ENCODE results near the gene SMYD3. TPM values are rescaled to one million over a fixed set of nuclear protein-coding genes. Genes with fewer than 3 reads are reported as not detected.
A peak's percentile ranks its signal among the peaks of the same experiment; 100 is the strongest.
"Not testable (repeated sequence)": the region's sequence is repeated elsewhere in the genome, so short reads cannot be mapped to it uniquely, and the experiment has no call there.

The SMYD3 gene
- total and polyA plus RNA-seq, 8 donors, result 20.4 to 35.1 (median 24.3) TPM

DNA sequence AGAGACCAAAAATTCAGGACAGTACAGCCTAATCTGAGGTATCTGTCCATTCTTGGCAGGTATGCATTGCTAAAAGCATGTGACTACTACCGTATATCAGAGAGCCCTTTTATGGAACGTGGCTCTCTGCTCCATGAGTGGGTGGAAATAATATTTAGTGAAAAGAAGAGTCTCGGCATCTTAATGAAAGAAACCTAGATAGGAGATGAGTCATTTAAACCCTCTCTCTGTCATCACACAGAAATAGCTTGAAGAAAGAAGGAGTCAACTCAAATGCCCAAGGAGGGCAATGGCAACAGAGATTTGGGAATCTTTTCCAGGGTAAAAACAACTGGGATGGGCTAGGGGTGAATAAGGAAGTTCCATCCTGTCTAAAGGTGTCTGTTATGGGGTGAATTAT lies 528.2 kb downstream of the SMYD3 start:
- Histone ChIP-seq H3K4me1 (no peaks in the 10 kb centered on the region), H3K9me3 (no peaks in the 10 kb centered on the region), H3K27me3 (no peaks in the 10 kb centered on the region), H3K27ac (no peak overlapping the region), H3K4me3 (no peak overlapping the region), H3K36me3 (no peaks in the 10 kb centered on the region)
- TF ChIP-seq, protein P1, sequence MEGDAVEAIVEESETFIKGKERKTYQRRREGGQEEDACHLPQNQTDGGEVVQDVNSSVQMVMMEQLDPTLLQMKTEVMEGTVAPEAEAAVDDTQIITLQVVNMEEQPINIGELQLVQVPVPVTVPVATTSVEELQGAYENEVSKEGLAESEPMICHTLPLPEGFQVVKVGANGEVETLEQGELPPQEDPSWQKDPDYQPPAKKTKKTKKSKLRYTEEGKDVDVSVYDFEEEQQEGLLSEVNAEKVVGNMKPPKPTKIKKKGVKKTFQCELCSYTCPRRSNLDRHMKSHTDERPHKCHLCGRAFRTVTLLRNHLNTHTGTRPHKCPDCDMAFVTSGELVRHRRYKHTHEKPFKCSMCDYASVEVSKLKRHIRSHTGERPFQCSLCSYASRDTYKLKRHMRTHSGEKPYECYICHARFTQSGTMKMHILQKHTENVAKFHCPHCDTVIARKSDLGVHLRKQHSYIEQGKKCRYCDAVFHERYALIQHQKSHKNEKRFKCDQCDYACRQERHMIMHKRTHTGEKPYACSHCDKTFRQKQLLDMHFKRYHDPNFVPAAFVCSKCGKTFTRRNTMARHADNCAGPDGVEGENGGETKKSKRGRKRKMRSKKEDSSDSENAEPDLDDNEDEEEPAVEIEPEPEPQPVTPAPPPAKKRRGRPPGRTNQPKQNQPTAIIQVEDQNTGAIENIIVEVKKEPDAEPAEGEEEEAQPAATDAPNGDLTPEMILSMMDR (IDR thresholded peaks at IDR 0.05), result no peak
- intact Hi-C loops (cut with DNase I), result no loop called here
- ATAC-seq (no peak), DNase-seq (no peak)

DNA sequence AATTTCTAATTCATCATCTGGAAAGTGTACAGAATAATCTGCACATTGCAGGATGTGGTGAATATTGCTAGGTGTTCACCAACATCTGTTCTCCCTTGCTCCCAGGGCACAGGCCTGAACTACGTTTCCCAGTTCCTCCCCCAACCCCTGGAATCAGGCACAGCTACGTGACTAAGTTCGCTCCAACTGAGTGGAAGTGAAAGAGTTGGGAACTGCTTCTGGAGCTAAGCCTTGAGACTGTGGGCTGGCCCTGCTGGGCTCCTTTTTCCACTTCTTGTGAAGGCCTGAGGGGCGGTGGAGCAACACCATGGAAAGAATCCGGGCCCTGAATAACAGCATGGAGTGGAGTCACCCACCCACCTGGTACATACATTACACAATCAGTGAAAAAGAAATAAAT lies 534.6 kb downstream of the SMYD3 start:
- Histone ChIP-seq H3K36me3 (no peaks in the 10 kb centered on the region), H3K9me3 (no peaks in the 10 kb centered on the region), H3K27me3 (no peaks in the 10 kb centered on the region), H3K27ac (no peak overlapping the region), H3K4me1 (no peaks in the 10 kb centered on the region), H3K4me3 (no peak overlapping the region)
- TF ChIP-seq, protein P1 (IDR thresholded peaks at IDR 0.05), result no peak
- intact Hi-C loops (cut with DNase I), result no loop called here
- DNase-seq (no peak), ATAC-seq (no peak)

DNA sequence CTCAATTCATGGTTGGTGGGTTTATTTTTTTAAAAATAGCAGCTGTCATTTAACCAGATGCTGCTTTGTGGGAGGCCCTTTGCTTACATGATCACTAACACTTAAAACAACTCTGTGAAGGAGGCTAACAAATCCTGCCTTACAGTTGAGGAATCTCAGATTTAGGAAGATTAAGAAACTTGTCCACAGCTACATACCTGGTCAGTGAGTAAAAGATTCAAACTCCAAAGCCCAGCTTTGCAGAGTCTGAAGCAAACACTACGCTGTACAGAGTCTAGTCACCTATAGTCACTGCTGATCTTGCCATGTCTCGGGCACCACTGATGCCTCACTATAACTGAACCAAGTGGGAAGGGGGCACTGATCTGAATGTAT lies 535.4 kb downstream of the SMYD3 start:
- H3K4me1 ChIP-seq, result no peaks in the 10 kb centered on the region
- ATAC-seq, result no peak
- no peaks in the 10 kb centered on the region for H3K9me3 ChIP-seq
- no peak overlapping the region for H3K4me3 ChIP-seq
- no peak for DNase-seq
- no peak overlapping the region for H3K27ac ChIP-seq
- TF ChIP-seq, protein P1 (IDR thresholded peaks at IDR 0.05), result no peak
- no peaks in the 10 kb centered on the region for H3K36me3 ChIP-seq
- intact Hi-C loops (cut with DNase I), result no loop called here
- no peaks in the 10 kb centered on the region for H3K27me3 ChIP-seq

DNA sequence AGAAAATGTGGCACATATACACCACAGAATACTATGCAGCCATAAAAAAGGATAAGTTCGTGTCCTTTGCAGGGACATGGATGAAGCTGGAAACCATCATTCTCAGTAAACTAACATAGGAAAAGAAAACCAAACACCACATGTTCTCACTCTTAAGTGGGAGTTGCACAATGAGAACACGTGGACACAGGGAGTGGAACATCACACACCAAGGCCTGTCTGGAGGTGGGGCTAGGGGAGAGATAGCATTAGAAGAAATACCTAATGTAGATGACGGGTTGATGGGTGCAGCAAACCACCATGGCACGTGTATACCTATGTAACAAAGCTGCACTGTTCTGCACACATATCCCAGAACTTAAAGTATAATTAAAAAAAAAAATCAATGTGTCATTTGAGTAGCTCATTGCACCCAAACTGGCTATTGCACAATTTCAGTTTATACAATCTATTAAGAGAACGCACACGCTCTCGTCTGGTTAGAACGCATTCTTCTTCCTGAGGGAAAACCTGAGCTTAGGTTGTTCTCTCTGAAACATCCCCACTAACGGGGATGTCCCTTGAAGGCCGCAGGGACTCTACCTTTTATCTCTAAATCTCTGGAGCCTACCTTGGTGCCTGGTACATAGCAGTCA lies 535.9 kb downstream of the SMYD3 start:
- DNase-seq; H3K36me3 ChIP-seq; H3K4me3 ChIP-seq; H3K4me1 ChIP-seq; H3K27me3 ChIP-seq; H3K9me3 ChIP-seq; intact Hi-C loops (cut with DNase I); H3K27ac ChIP-seq; ATAC-seq: not testable (repeated sequence)

DNA sequence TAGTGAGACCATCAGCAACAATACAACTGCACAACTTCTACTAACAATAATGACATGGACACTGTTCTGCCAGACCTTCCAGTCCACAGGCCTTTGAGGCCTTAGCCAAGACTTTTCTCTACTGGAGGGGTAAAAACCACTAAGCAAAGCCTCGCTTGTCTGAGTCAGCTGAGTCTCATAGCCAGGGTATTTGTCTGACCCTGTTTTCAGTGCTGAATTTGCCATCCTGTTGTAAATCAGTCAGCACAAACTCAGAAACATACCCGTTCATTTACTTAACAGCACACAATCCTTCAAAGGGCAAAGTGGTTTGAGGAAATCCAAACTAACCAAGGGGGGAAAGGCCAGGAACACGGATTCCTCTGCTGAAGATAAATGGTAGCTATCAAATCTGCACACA lies 537.8 kb downstream of the SMYD3 start:
- Histone ChIP-seq H3K4me1 (no peaks in the 10 kb centered on the region), H3K27me3 (no peaks in the 10 kb centered on the region), H3K9me3 (no peaks in the 10 kb centered on the region), H3K27ac (peak overlapping the region in 1 of 2 donors; percentile 5), H3K36me3 (no peaks in the 10 kb centered on the region), H3K4me3 (no peak overlapping the region)
- DNase-seq, result no peak
- peak; percentile 76 for ATAC-seq
- TF ChIP-seq, protein P1 (IDR thresholded peaks at IDR 0.05), result no peak
- intact Hi-C loops (cut with DNase I), result no loop called here

DNA sequence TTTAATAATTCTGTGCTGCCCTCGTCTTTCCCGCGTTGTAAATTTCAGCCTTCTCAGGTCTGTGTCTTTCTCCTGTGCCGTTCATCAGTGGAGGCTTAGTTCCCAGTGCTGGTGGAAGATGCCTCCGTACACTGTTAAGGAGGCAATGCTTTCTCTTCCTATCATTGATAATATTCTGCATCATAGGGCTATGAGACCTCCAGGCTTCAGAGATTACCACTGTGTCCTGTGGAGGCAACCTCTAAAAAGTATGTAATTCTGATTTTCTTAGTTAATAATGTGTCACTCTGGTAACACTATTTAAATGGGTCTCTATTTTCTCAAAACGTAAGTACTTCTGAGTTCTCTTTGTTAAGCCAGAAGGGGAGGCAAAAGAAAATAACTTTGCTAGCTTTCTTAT lies 538.3 kb downstream of the SMYD3 start:
- H3K9me3 ChIP-seq, result no peaks in the 10 kb centered on the region
- no peak overlapping the region for H3K4me3 ChIP-seq
- H3K4me1 ChIP-seq, result no peaks in the 10 kb centered on the region
- no peak for DNase-seq
- TF ChIP-seq, protein P1 (IDR thresholded peaks at IDR 0.05), result no peak
- H3K36me3 ChIP-seq, result no peaks in the 10 kb centered on the region
- intact Hi-C loops (cut with DNase I), result no loop called here
- no peak for ATAC-seq
- H3K27ac ChIP-seq, result peak overlapping the region in 1 of 2 donors; percentile 5
- H3K27me3 ChIP-seq, result no peaks in the 10 kb centered on the region
